Endothelial cell (in vitro differentiated cells): Measurements from ENCODE around the gene CCDC167. TPM values are rescaled to one million over a fixed set of nuclear protein-coding genes. Genes with fewer than 3 reads are reported as not detected.

Source experiments
- DNase-seq: peaks from one replicate; pipeline ENCODE4 v3.0.0; 2021; ENCODE audit warnings: low spot score
- H3K27ac Mint-ChIP-seq: one replicate; pipeline ENCODE4 v1.8.0; 2021; ENCODE audit warnings: mixed read lengths, inconsistent platforms; ENCODE audit not compliant: unreplicated experiment
- H3K27me3 Mint-ChIP-seq: one replicate; pipeline ENCODE4 v1.8.0; 2021; ENCODE audit warnings: mild to moderate bottlenecking, moderate library complexity, mixed read lengths, inconsistent platforms; ENCODE audit not compliant: unreplicated experiment
- H3K36me3 Mint-ChIP-seq: one replicate; pipeline ENCODE4 v1.8.0; 2021; ENCODE audit warnings: mild to moderate bottlenecking, low read depth, mixed read lengths, inconsistent platforms; ENCODE audit not compliant: unreplicated experiment
- H3K4me1 Mint-ChIP-seq: one replicate; pipeline ENCODE4 v1.8.0; 2021; ENCODE audit warnings: mild to moderate bottlenecking, mixed read lengths, inconsistent platforms; ENCODE audit not compliant: unreplicated experiment
- H3K4me3 Mint-ChIP-seq: one replicate; pipeline ENCODE4 v1.8.0; 2021; ENCODE audit warnings: mild to moderate bottlenecking, mixed read lengths, inconsistent platforms; ENCODE audit not compliant: unreplicated experiment
- H3K9me3 Mint-ChIP-seq: one replicate; pipeline ENCODE4 v1.8.0; 2021; ENCODE audit warnings: mixed read lengths, inconsistent platforms; ENCODE audit not compliant: unreplicated experiment
- total RNA-seq: library from RNA; stranded (reverse); fragmentation: NEBNext Ultra II Directional; extraction: Animal tissue kit (Norgen Biotek cat#: 25700); gene quantifications from one replicate; pipeline ENCODE4 v1.2.1, GENCODE V29; 2021; ENCODE audit not compliant: unreplicated experiment
- TF ChIP-seq, protein P1 (sequence below): fragments of 200-600 bp; sonication (generic); IDR thresholded peaks from one replicate; pipeline ENCODE4 v1.5.0; 2021; ENCODE audit warnings: antibody characterized with exemption; ENCODE audit not compliant: unreplicated experiment

The CCDC167 gene
- total RNA-seq, 1 donor from 2014 or later = 38.0 TPM

GRCh38 chr6:37493661-37493995, 6.1 kb downstream of the CCDC167 start:
- H3K4me3 Mint-ChIP-seq = no peak overlapping the region
- H3K36me3 Mint-ChIP-seq = peaks cover 1% of the 10 kb centered on the region
- no peaks in the 10 kb centered on the region for H3K9me3 Mint-ChIP-seq
- TF ChIP-seq, protein P1, sequence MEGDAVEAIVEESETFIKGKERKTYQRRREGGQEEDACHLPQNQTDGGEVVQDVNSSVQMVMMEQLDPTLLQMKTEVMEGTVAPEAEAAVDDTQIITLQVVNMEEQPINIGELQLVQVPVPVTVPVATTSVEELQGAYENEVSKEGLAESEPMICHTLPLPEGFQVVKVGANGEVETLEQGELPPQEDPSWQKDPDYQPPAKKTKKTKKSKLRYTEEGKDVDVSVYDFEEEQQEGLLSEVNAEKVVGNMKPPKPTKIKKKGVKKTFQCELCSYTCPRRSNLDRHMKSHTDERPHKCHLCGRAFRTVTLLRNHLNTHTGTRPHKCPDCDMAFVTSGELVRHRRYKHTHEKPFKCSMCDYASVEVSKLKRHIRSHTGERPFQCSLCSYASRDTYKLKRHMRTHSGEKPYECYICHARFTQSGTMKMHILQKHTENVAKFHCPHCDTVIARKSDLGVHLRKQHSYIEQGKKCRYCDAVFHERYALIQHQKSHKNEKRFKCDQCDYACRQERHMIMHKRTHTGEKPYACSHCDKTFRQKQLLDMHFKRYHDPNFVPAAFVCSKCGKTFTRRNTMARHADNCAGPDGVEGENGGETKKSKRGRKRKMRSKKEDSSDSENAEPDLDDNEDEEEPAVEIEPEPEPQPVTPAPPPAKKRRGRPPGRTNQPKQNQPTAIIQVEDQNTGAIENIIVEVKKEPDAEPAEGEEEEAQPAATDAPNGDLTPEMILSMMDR = no peak
- no peak overlapping the region for H3K27ac Mint-ChIP-seq
- H3K27me3 Mint-ChIP-seq = peaks cover 5% of the 10 kb centered on the region
- peaks cover 4% of the 10 kb centered on the region for H3K4me1 Mint-ChIP-seq
- DNase-seq = no peak

DNA sequence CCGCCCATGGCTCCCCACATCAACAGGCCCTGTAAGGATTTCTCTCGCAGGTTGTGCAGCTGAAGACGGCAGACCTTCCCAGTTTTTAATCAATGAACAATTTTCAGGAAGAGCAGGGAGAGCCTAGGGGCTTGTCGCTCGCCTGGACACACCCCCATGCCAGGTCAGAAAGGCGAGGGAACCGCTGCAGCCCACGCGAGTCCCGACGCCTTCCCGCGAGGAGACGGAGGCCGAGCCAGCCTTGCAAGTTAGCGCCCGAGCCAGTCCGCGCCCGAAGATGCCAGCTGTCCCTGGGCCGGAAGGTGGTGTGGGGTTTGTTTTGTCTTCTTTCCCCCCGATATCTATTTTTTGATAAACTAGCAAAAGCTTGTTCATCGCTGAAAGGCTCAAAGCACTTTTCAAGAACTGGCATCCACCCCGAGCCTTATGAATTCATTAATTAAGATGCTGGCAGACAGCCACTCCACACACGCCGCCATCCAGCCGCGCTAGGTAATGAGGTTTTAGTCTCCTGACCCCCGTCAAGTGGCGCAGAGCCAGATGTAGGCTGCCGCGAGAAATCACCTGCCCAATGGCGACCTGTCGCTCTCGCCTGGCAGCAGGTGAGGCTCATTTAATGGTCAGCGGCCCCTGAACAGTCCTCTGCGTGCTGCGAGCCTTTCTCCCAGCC, 6.6 kb downstream of the CCDC167 start:
- peaks cover 4% of the 10 kb centered on the region for H3K4me1 Mint-ChIP-seq
- no peak for DNase-seq
- H3K9me3 Mint-ChIP-seq = no peaks in the 10 kb centered on the region
- no peak overlapping the region for H3K4me3 Mint-ChIP-seq
- H3K36me3 Mint-ChIP-seq = peaks cover 6% of the 10 kb centered on the region
- peaks cover 3% of the 10 kb centered on the region for H3K27me3 Mint-ChIP-seq
- TF ChIP-seq, protein P1 = no peak
- no peak overlapping the region for H3K27ac Mint-ChIP-seq

DNA sequence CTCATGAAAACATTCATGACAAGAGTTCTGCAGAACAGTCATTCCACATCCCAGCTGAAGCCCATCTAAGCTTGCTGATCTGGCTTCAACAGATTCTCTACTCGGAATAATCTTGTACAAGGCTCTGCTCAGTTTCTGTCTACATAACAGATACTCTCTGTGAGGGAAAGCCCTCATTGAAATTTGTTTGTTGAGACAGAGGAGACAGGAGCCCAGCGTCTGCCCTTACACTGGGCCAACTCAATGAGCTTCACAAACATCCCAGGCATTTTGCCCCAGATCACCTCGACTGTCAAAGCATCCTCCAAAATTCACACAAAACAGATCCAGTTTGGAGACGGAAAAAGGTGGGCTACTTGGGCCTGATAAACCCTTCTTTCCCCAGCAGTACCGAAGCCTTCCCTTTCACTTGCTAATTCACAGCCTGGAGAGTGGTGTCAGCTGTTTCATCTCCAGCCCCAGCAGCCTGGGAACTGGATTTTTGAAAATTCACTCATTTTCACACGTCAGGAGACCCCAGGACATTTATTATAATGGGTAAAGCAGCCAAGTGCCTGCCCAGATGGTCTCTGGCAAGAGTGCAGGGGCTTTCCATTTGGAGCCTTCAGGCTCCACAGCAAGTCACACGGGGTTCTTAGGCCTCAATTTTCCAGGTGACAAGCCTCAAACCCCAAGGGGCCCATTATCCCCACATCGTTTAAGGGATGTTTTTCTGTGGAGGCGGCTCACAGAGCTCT, 7.3 kb downstream of the CCDC167 start:
- peaks cover 2% of the 10 kb centered on the region for H3K27me3 Mint-ChIP-seq
- H3K4me1 Mint-ChIP-seq = peaks cover 4% of the 10 kb centered on the region
- DNase-seq = no peak
- TF ChIP-seq, protein P1 = no peak
- no peak overlapping the region for H3K4me3 Mint-ChIP-seq
- no peak overlapping the region for H3K27ac Mint-ChIP-seq
- peaks cover 7% of the 10 kb centered on the region for H3K36me3 Mint-ChIP-seq
- no peaks in the 10 kb centered on the region for H3K9me3 Mint-ChIP-seq

DNA sequence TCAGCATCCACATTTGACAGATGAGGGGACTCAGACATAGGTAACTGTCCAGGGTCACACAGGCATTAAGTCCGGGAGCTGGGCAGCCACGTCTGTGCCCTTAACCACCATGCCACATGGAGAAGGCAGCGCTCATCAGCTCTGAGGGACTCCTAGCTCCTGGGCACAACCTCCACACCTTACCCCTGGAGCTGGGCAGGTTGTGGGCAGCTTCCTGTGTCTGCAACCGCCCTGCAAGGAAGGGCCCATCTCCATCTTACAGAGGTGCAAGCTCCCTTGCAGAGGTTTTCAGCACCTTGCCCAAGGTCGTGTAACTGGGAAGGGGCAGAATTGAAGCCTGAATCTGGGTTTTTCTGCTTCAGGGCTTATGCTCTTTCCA, 7.9 kb downstream of the CCDC167 start:
- H3K4me1 Mint-ChIP-seq = peaks cover 4% of the 10 kb centered on the region

More for the DNA sequence above, 7.9 kb downstream of the CCDC167 start:
- no peak overlapping the region for H3K27ac Mint-ChIP-seq
- TF ChIP-seq, protein P1 = no peak
- H3K4me3 Mint-ChIP-seq = no peak overlapping the region
- peaks cover 2% of the 10 kb centered on the region for H3K27me3 Mint-ChIP-seq
- no peaks in the 10 kb centered on the region for H3K9me3 Mint-ChIP-seq
- DNase-seq = no peak
- peaks cover 7% of the 10 kb centered on the region for H3K36me3 Mint-ChIP-seq
